OCI-LY1 (cell line): ENCODE measurements around the gene MESD.

Experiments
- H2AFZ ChIP-seq: fragments of 200-600 bp; sonication (generic), shearing (Covaris generic); 2 replicates; pipeline ENCODE4 v1.6.0; 2014; ENCODE audit warnings: antibody characterized with exemption, mild to moderate bottlenecking, low read length
- H3F3A ChIP-seq: fragments of 200-600 bp; sonication (generic), shearing (Covaris generic); 2 replicates; pipeline ENCODE4 v1.6.0; 2014; ENCODE audit warnings: mild to moderate bottlenecking, antibody characterized with exemption, low read length, moderate library complexity; ENCODE audit not compliant: insufficient read depth
- H3K27ac ChIP-seq: fragments of 200-600 bp; sonication (generic); 2 replicates; pipeline ENCODE4 v1.5.1; 2014; ENCODE audit warnings: low read length, mixed run types, mild to moderate bottlenecking, low read depth; ENCODE audit not compliant: poor library complexity, severe bottlenecking
- H3K27me3 ChIP-seq: fragments of 200-600 bp; sonication (generic); 2 replicates; pipeline ENCODE4 v1.6.0; 2014; ENCODE audit warnings: antibody characterized with exemption, mild to moderate bottlenecking, low read length, moderate library complexity; ENCODE audit not compliant: insufficient read depth
- H3K36me3 ChIP-seq: fragments of 200-600 bp; sonication (generic); 2 replicates; pipeline ENCODE4 v1.6.1; 2014; ENCODE audit warnings: mild to moderate bottlenecking, antibody characterized with exemption, low read length, moderate library complexity, mixed read lengths; ENCODE audit not compliant: insufficient read depth
- H3K4me1 ChIP-seq: fragments of 200-600 bp; sonication (generic); 2 replicates; pipeline ENCODE4 v1.5.1; 2014; ENCODE audit warnings: mild to moderate bottlenecking, low read length, moderate library complexity; ENCODE audit not compliant: insufficient read depth, severe bottlenecking
- H3K4me2 ChIP-seq: fragments of 200-600 bp; sonication (generic), shearing (Covaris generic); 2 replicates; pipeline ENCODE4 v1.6.1; 2014; ENCODE audit warnings: low read length
- H3K4me3 ChIP-seq: fragments of 200-600 bp; sonication (generic); 2 replicates; pipeline ENCODE4 v1.5.1; 2014; ENCODE audit warnings: low read length, low read depth, mild to moderate bottlenecking, mixed read lengths; ENCODE audit not compliant: poor library complexity, severe bottlenecking
- H3K79me2 ChIP-seq: fragments of 200-600 bp; shearing (Covaris generic); 2 replicates; pipeline ENCODE4 v1.6.1; 2016; ENCODE audit warnings: mixed run types, low read length, mixed read lengths; ENCODE audit not compliant: insufficient read depth
- H3K9ac ChIP-seq: fragments of 200-600 bp; sonication (generic), shearing (Covaris generic); 2 replicates; pipeline ENCODE4 v1.6.1; 2014; ENCODE audit warnings: mild to moderate bottlenecking, low read length, mixed read lengths
- H3K9me2 ChIP-seq: fragments of 200-600 bp; sonication (generic), shearing (Covaris generic); 2 replicates; pipeline ENCODE4 v1.6.1; 2014; ENCODE audit warnings: low read depth, mild to moderate bottlenecking, low read length, mixed read lengths
- H3K9me3 ChIP-seq: fragments of 200-600 bp; shearing (Covaris generic); 2 replicates; pipeline ENCODE4 v1.6.1; 2014; ENCODE audit warnings: low read length, mixed read lengths
- H4K20me1 ChIP-seq: fragments of 200-600 bp; sonication (generic), shearing (Covaris generic); 2 replicates; pipeline ENCODE4 v1.6.0; 2016; ENCODE audit warnings: mild to moderate bottlenecking, low read length; ENCODE audit not compliant: insufficient read depth
- EZH2 ChIP-seq: fragments of 200-600 bp; sonication (generic), shearing (Covaris generic); IDR thresholded peaks from 2 replicates; pipeline ENCODE4 v1.8.0; 2017; ENCODE audit warnings: borderline replicate concordance, mixed run types, mild to moderate bottlenecking, antibody characterized with exemption, low read length, moderate library complexity, mixed read lengths
- TF ChIP-seq, protein P1 (sequence below): fragments of 200-600 bp; sonication (generic), shearing (Covaris generic); IDR thresholded peaks from 2 replicates; pipeline ENCODE4 v1.5.1; 2017; ENCODE audit warnings: mild to moderate bottlenecking, antibody characterized with exemption, low read length, moderate library complexity, mixed read lengths

The MESD gene

DNA sequence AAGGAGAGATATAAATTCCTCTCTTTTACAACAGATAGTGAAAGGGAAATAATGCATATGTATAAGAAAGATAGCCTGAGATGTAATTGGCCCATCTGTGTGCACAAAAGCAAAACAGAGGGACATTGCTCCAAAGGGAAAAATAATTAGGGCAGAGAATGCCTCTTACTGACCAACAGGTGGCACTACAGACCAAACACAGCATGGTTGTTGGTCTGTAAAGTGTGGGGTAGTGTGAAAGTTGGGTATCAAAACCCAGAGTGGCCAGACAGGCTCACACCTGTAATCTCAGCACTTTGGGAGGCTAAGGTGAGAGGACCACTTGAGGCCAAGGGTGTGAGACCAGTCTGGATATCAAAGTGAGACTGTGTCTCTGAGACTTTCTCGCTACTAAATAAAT, 6.6 kb upstream of the MESD start:
- TF ChIP-seq EZH2 = no peak
- TF ChIP-seq, protein P1, sequence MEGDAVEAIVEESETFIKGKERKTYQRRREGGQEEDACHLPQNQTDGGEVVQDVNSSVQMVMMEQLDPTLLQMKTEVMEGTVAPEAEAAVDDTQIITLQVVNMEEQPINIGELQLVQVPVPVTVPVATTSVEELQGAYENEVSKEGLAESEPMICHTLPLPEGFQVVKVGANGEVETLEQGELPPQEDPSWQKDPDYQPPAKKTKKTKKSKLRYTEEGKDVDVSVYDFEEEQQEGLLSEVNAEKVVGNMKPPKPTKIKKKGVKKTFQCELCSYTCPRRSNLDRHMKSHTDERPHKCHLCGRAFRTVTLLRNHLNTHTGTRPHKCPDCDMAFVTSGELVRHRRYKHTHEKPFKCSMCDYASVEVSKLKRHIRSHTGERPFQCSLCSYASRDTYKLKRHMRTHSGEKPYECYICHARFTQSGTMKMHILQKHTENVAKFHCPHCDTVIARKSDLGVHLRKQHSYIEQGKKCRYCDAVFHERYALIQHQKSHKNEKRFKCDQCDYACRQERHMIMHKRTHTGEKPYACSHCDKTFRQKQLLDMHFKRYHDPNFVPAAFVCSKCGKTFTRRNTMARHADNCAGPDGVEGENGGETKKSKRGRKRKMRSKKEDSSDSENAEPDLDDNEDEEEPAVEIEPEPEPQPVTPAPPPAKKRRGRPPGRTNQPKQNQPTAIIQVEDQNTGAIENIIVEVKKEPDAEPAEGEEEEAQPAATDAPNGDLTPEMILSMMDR = peak; percentile 52; the same call in 1 of the 2 replicates
- H3K4me3 ChIP-seq = no peak overlapping the region
- no peaks in the 10 kb centered on the region for H3K9me3 ChIP-seq
- H3K27me3 ChIP-seq = no peaks in the 10 kb centered on the region
- no peaks in the 10 kb centered on the region for H3K79me2 ChIP-seq
- no peaks in the 10 kb centered on the region for H3K36me3 ChIP-seq
- 0 out of 2 replicates have a peak, but pooled peaks cover 3% of the 10 kb centered on the region for H3F3A ChIP-seq
- H3K9ac ChIP-seq = no peak overlapping the region
- no peak overlapping the region for H2AFZ ChIP-seq
- no peaks in the 10 kb centered on the region for H4K20me1 ChIP-seq
- no peak overlapping the region for H3K27ac ChIP-seq
- no peak overlapping the region for H3K4me2 ChIP-seq
- peaks cover 14% of the 10 kb centered on the region for H3K4me1 ChIP-seq
- no peaks in the 10 kb centered on the region for H3K9me2 ChIP-seq

DNA sequence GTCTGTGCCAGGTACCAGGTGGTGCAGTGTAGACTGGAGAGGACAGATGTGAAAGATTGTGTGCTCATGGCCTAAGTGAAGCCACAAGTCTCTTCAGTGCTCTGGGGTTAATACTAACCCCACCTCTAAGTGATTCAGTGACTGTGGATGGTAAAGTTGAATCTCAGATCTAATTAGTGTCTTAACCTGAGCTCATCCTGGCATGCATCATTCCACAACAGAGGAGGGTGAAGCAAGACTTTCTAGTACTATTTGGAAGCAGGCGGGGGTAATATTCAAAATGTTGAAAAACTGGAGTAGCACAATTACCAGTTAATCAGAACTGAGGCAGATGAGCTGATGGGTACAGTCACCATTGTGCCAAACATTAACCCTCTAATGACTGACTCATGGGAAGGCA, 2.8 kb upstream of the MESD start:
- no peaks in the 10 kb centered on the region for H3F3A ChIP-seq
- H3K4me3 ChIP-seq = no peak overlapping the region
- H3K79me2 ChIP-seq = peaks cover 19% of the 10 kb centered on the region
- H3K9ac ChIP-seq = no peak overlapping the region
- no peaks in the 10 kb centered on the region for H3K27me3 ChIP-seq
- no peak overlapping the region for H3K27ac ChIP-seq
- H3K36me3 ChIP-seq = no peaks in the 10 kb centered on the region
- no peaks in the 10 kb centered on the region for H3K9me3 ChIP-seq
- peaks cover 33% of the 10 kb centered on the region for H3K4me1 ChIP-seq
- H4K20me1 ChIP-seq = no peaks in the 10 kb centered on the region
- H3K9me2 ChIP-seq = no peaks in the 10 kb centered on the region
- no peak for TF ChIP-seq EZH2
- TF ChIP-seq, protein P1 = no peak
- no peak overlapping the region for H3K4me2 ChIP-seq
- H2AFZ ChIP-seq = no peak overlapping the region

DNA sequence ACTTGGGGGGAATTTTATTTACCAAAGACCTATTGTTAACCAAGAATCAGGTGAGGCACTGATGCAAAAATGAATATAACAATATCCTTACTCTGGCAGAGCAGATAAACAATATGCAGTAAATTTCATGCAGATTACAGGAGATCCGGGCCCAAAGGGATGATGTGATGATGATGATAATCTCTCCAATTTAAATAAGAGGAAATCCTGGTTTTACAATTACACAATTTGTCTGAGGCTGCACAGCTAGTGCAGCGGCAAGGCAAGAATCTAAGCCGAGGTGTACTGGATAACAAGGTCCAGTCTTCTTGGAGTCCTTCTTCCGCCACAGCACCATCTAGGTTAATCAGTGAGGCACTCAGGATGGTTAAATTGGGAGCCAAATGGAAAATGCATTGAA, 2.4 kb upstream of the MESD start:
- Histone ChIP-seq H3K4me1 (peaks cover 37% of the 10 kb centered on the region), H2AFZ (no peak overlapping the region), H3K4me3 (no peak overlapping the region), H4K20me1 (no peaks in the 10 kb centered on the region), H3K9me2 (no peaks in the 10 kb centered on the region), H3K27me3 (no peaks in the 10 kb centered on the region), H3K36me3 (peaks cover 2% of the 10 kb centered on the region; the same call in 1 of the 2 replicates), H3K4me2 (no peak overlapping the region), H3F3A (no peaks in the 10 kb centered on the region), H3K27ac (no peak overlapping the region), H3K9ac (no peak overlapping the region), H3K9me3 (no peaks in the 10 kb centered on the region), H3K79me2 (peaks cover 22% of the 10 kb centered on the region)
- TF ChIP-seq, protein P1 = no peak
- no peak for TF ChIP-seq EZH2
